GM12878 (cell line): ENCODE data around the gene RALGAPB. TPM values are rescaled to one million over a fixed set of nuclear protein-coding genes. Genes with fewer than 3 reads are reported as not detected.
"Not testable (repeated sequence)": the region's sequence is repeated elsewhere in the genome, so short reads cannot be mapped to it uniquely, and the experiment has no call there.

ENCODE experiments used
- ATAC-seq: fragments of 200-7000 bp; cut with Tn5 transposase; 3 replicates; pipeline ENCODE4 v1.9.1; 2020; ENCODE audit warnings: mild to moderate bottlenecking, moderate library complexity
- BruUV-seq: library from RNA; stranded (reverse); fragments of 400-500 nt; replicated peaks from 2 replicates; lab custom pipeline; 2021; lab: Mats Ljungman, UMichigan
- CTCF ChIA-PET: fragments of 300-600 bp; sonication (Branson Sonifier 250); formaldehyde crosslinking; extraction: SDS; loops from one replicate; lab custom pipeline; 2021; ENCODE audit warnings: inconsistent platforms; lab: Yijun Ruan, JAX
- POLR2A ChIA-PET: fragments of 350-600 bp; formaldehyde crosslinking; extraction: SDS; loops from one replicate; lab custom pipeline; 2021; ENCODE audit warnings: inconsistent platforms; lab: Charles Lee
- RAD21 ChIA-PET: fragments of 300-600 bp; sonication (Branson Sonifier 250); formaldehyde crosslinking; loops from one replicate; lab custom pipeline; 2023; ENCODE audit warnings: antibody characterized with exemption; ENCODE audit not compliant: unreplicated experiment; lab: Charles Lee
- SMC1A ChIA-PET: fragments of 300-600 bp; sonication (Branson Sonifier 250); formaldehyde crosslinking; loops from one replicate; lab custom pipeline; 2023; ENCODE audit not compliant: unreplicated experiment, uncharacterized antibody; lab: Charles Lee
- DNase-seq: peaks from one replicate; pipeline ENCODE4 v3.0.0-alpha.2; 2011; ENCODE audit warnings: low read depth, low spot score
- FAIRE-seq: peaks from 3 replicates; lab custom pipeline; 2011; peaks lifted over from hg19 to GRCh38; lab: Jason Lieb, UNC
- H2AFZ ChIP-seq: 2 replicates; pipeline ENCODE4 v1.6.0; 2011; ENCODE audit warnings: low read depth, low read length, control low read depth; ENCODE audit not compliant: control insufficient read depth
- H3K27ac ChIP-seq: 2 replicates; pipeline ENCODE4 v1.5.1; 2011; ENCODE audit warnings: control low read depth; ENCODE audit not compliant: control insufficient read depth, insufficient read depth
- H3K27me3 ChIP-seq, 2 experiments: replicated peaks in 1 of 2; 2 replicates each; pipeline versions ENCODE4 v1.6.0 to v1.6.1; 2011; ENCODE audit warnings: low read length in 1 of 2; ENCODE audit not compliant: control insufficient read depth in 2 of 2, insufficient read depth in 2 of 2
- H3K36me3 ChIP-seq, 2 experiments: 2 replicates each; pipeline ENCODE4 v1.5.1; 2011; ENCODE audit warnings: low read length in 1 of 2; ENCODE audit not compliant: control insufficient read depth in 2 of 2, insufficient read depth in 2 of 2
- H3K4me1 ChIP-seq: 2 replicates; pipeline ENCODE4 v1.6.1; 2011; ENCODE audit warnings: mild to moderate bottlenecking, low read length, moderate library complexity, mixed read lengths; ENCODE audit not compliant: control insufficient read depth, insufficient read depth
- H3K4me2 ChIP-seq: 2 replicates; pipeline ENCODE4 v1.6.0; 2011; ENCODE audit warnings: control low read depth; ENCODE audit not compliant: control insufficient read depth, insufficient read depth
- H3K4me3 ChIP-seq: fragments of 200-600 bp; sonication (generic); 2 replicates; pipeline ENCODE4 v1.5.1; 2016
- H3K79me2 ChIP-seq: 2 replicates; pipeline ENCODE4 v1.6.0; 2011; ENCODE audit warnings: low read length; ENCODE audit not compliant: control insufficient read depth, insufficient read depth
- H3K9ac ChIP-seq: 2 replicates; pipeline ENCODE4 v1.8.0; 2011; ENCODE audit warnings: low read length, control low read depth, mixed read lengths; ENCODE audit not compliant: control insufficient read depth, insufficient read depth
- H3K9me3 ChIP-seq: replicated peaks from 3 replicates; pipeline ENCODE4 v1.5.1; 2011; ENCODE audit warnings: mild to moderate bottlenecking, low read length; ENCODE audit not compliant: control insufficient read depth, insufficient read depth
- H4K20me1 ChIP-seq: 2 replicates; pipeline ENCODE4 v1.6.0; 2011; ENCODE audit not compliant: control insufficient read depth, insufficient read depth
- CTCF ChIP-seq, 3 experiments: IDR thresholded peaks in 2 of 3; conservative IDR thresholded peaks in 1 of 3; 2 replicates each; pipeline ENCODE4 v1.5.1; 2011; ENCODE audit warnings: low read depth in 3 of 3, low read length in 3 of 3, mild to moderate bottlenecking in 3 of 3, control low read depth in 2 of 3, moderate library complexity in 2 of 3, inconsistent platforms in 1 of 3, mixed read lengths in 1 of 3; ENCODE audit not compliant: control insufficient read depth in 2 of 3, insufficient read depth in 1 of 3; ENCODE audit errors: extremely low read depth in 1 of 3
- NRF1 ChIP-seq: conservative IDR thresholded peaks from 2 replicates; pipeline ENCODE4 v1.6.1; 2011; ENCODE audit warnings: mild to moderate bottlenecking, low read depth, low read length, improper control_type of control experiment
- SREBF2 ChIP-seq: IDR thresholded peaks from 2 replicates; pipeline ENCODE4 v1.6.1; 2012; ENCODE audit warnings: mild to moderate bottlenecking, low read length
- TCF12 ChIP-seq: IDR thresholded peaks from 2 replicates; pipeline ENCODE4 v1.6.1; 2011; ENCODE audit warnings: low read depth, mild to moderate bottlenecking, low read length
- ZSCAN29 ChIP-seq: fragments of 450-650 bp; IDR thresholded peaks from 2 replicates; pipeline ENCODE4 v1.6.1; 2017; ENCODE audit warnings: mild to moderate bottlenecking, moderate library complexity
- whole genome bisulfite sequencing: methylation state at CpG from one replicate; pipeline ENCODE4 v1.1.6; 2016; ENCODE audit warnings: low lambda C conversion rate; ENCODE audit not compliant: insufficient replicate concordance, insufficient coverage; ENCODE audit errors: missing lambda C conversion rate; 5-methylcytosine and 5-hydroxymethylcytosine counted together
- in situ Hi-C: fragments of 300-500 bp; cut with MboI; formaldehyde crosslinking; loops from 9 replicates; pipeline ENCODE4 v1.14.3; 2018; ENCODE audit warnings: mixed read lengths
- intact Hi-C: fragments of 100-400 bp; cut with micrococcal nuclease; formaldehyde crosslinking; loops from one replicate; pipeline ENCODE4 v1.14.2; 2022; ENCODE audit not compliant: unreplicated experiment
- polyA plus RNA-seq, 11 experiments: library from polyadenylated mRNA; depleted of rRNA in 4 of 11; unstranded in 6 of 11; stranded (reverse) in 5 of 11; fragments of >200 nt; fragmentation: Nextera tagmentation in 4 of 11; fragmentation: Illumina TruSeq in 1 of 11; extraction: Ambion mirVana in 4 of 11; extraction: Trizol in 1 of 11; gene quantifications; 1 replicate in 1 of 11; 2 replicates in 10 of 11; pipeline versions ENCODE4 v1.2.1 to v1.2.3, GENCODE V29; 2011 to 2016; ENCODE audit warnings: inconsistent platforms in 2 of 11, missing spikeins in 2 of 11, low read depth in 1 of 11
- total RNA-seq, 4 experiments: library from RNA; depleted of rRNA in 3 of 4; stranded (reverse); fragments of >200 nt in 3 of 4; fragmentation: Illumina TruSeq in 1 of 4; extraction: Trizol in 1 of 4; gene quantifications; 2 replicates each; pipeline versions ENCODE4 v1.2.1 to v1.2.3, GENCODE V29; 2013 to 2021
- TF ChIP-seq, protein P1 (sequence below): fragments of 450-650 bp; formaldehyde crosslinking; IDR thresholded peaks from 2 replicates; pipeline ENCODE4 v1.4.0; 2022; ENCODE audit warnings: mild to moderate bottlenecking, moderate library complexity

Gene RALGAPB
- total and polyA plus RNA-seq, 10 of the 15 experiments (the other 5 are each of a cell fraction or from before 2014, with no cell fraction given), result 3.7 to 23.2 (median 15.5) TPM

- H3K9ac ChIP-seq, H3K9me3 ChIP-seq, H4K20me1 ChIP-seq, BruUV-seq, CTCF ChIA-PET, POLR2A ChIA-PET, H3K4me1 ChIP-seq, H3K27me3 ChIP-seq, H2AFZ ChIP-seq, ATAC-seq, H3K4me3 ChIP-seq, H3K4me2 ChIP-seq, H3K27ac ChIP-seq, H3K36me3 ChIP-seq, SMC1A ChIA-PET, in situ Hi-C loops, DNase-seq, FAIRE-seq, H3K79me2 ChIP-seq, RAD21 ChIA-PET, intact Hi-C loops: not testable (repeated sequence)
- WGBS, result 65% methylated on average over 15 of the region's 15 CpGs
Observed at GRCh38 chr20:38595886-38596285, 123.2 kb downstream of the RALGAPB start.

DNA sequence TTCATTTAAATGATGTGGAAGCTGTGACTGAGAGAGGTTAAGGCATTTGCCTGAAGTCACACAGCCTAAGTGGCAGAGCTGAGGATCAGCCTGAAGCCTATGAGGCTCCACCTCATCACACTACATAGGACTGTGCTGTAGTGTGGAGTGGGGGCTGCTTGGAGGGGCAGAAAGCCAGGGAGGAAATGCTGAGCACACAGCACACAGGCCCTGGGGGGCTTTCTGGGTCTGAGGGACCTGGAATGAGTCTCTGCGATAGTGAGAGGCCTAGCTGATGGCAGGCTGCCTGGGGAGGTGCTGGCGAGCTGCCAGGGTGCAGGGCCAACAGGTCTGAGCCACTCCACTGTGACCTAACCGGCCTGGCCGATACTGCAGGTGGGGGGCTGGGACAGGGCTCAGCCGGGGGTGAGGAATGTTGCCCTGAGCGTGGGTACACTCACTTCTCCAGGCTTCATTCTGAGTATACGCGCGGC is 126.8 kb downstream of the RALGAPB start:
- Histone ChIP-seq H3K27ac (no peak overlapping the region), H3K36me3 (no peaks in the 10 kb centered on the region), H3K27me3 (peaks cover 4 to 7% of the 10 kb centered on the region in 2 experiments), H3K4me1 (no peaks in the 10 kb centered on the region), H2AFZ (no peak overlapping the region), H3K79me2 (no peaks in the 10 kb centered on the region), H3K9me3 (no peaks in the 10 kb centered on the region), H4K20me1 (no peaks in the 10 kb centered on the region), H3K4me2 (no peak overlapping the region), H3K4me3 (no peak overlapping the region), H3K9ac (no peak overlapping the region)
- TF ChIP-seq CTCF (IDR thresholded peaks at IDR 0.05 in 2 of 3, conservative IDR thresholded peaks at IDR 0.05 in 1 of 3; ENCODE audit: control insufficient read depth in 2 of 3, extremely low read depth in 1 of 3, insufficient read depth in 1 of 3, low read depth in 3 of 3, low read length in 3 of 3), result no peak
- TF ChIP-seq NRF1, result no peak
- TF ChIP-seq TCF12, result no peak
- TF ChIP-seq ZSCAN29, result no peak
- TF ChIP-seq, protein P1, sequence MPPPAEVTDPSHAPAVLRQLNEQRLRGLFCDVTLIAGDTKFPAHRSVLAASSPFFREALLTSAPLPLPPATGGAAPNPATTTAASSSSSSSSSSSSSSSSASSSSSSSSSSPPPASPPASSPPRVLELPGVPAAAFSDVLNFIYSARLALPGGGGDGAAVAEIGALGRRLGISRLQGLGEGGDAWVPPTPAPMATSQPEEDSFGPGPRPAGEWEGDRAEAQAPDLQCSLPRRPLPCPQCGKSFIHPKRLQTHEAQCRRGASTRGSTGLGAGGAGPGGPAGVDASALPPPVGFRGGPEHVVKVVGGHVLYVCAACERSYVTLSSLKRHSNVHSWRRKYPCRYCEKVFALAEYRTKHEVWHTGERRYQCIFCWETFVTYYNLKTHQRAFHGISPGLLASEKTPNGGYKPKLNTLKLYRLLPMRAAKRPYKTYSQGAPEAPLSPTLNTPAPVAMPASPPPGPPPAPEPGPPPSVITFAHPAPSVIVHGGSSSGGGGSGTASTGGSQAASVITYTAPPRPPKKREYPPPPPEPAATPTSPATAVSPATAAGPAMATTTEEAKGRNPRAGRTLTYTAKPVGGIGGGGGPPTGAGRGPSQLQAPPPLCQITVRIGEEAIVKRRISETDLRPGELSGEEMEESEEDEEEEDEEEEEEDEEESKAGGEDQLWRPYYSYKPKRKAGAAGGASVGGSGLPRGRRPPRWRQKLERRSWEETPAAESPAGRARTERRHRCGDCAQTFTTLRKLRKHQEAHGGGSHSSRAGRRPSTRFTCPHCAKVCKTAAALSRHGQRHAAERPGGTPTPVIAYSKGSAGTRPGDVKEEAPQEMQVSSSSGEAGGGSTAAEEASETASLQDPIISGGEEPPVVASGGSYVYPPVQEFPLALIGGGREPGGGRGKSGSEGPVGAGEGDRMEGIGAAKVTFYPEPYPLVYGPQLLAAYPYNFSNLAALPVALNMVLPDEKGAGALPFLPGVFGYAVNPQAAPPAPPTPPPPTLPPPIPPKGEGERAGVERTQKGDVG, result no peak
- TF ChIP-seq SREBF2, result no peak
- FAIRE-seq (no peak), ATAC-seq (no peak), DNase-seq (no peak)
- SMC1A ChIA-PET, result no interaction called here
- CTCF ChIA-PET, result no interaction called here
- POLR2A ChIA-PET, result no interaction called here
- no TSS peak for BruUV-seq
- in situ Hi-C loops (no loop called here), intact Hi-C loops (no loop called here)
- RAD21 ChIA-PET, result no interaction called here
- WGBS, result 49% methylated on average over 9 of the region's 9 CpGs
